ENCODE measurements around the gene TOMM40.
"Not testable (repeated sequence)": the region's sequence is repeated elsewhere in the genome, so short reads cannot be mapped to it uniquely, and the experiment has no call there.

The TOMM40 gene

DNA sequence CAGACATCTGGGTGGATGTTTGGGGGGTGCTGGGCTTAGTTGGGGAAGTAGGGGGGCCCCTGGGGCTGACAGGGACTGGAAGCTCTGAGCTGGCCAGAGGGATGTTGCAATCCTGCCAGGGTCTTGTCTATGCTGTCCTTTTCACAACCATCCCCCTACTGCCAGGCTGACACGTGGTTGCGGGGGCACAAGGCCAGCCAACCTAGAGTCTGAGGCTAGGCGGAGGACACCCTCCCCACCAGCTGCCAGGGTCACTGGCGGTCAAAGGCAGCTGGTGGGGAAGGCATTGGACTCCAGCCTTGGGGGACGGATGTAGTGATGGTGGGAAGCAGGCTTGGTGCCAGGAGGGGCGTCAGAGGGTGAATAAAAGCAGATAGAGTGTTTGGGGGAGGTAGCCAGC is 21.8 kb downstream of the TOMM40 start:
- intact Hi-C loops (cut with DNase I), result no loop called here
- peak; percentile 78 to 96 (median 90) for DNase-seq

- peak in 1 of 42 donors; percentile 53 for DNase-seq
- intact Hi-C loops (cut with DNase I), result not testable (repeated sequence)
Measured at GRCh38 chr19:44913512-44914432, 22.7 kb downstream of the TOMM40 start.

DNA sequence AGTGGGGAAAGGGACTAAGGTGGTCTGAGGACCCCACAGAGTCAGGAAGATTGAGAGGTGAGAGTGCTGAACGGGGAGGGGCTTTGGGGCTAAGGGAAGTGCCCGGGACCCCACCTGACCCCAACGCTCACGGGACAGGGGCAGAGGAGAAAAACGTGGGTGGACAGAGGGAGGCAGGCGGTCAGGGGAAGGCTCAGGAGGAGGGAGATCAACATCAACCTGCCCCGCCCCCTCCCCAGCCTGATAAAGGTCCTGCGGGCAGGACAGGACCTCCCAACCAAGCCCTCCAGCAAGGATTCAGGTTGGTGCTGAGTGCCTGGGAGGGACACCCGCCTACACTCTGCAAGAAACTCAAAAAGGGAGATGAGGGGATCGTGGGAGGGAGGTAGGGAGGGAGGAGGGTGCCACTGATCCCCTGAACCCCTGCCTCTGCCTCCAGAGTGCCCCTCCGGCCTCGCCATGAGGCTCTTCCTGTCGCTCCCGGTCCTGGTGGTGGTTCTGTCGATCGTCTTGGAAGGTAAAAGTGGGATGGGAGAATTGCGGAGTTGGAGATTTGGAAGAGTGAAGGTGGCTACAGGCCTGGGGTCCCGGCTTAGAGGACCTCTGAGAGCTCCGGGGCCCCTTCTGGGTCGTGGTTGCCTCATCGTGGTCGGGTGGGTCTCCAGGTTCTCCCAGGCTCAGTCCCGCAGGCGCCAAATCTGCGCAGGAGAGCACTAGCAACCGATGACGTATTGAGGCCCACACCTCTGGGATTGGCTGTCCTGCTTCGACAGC is 23.6 kb downstream of the TOMM40 start, which contains the start of gene APOC1:
APOC1 (plus strand) TSS at position 176 of the 774 bp plus-strand sequence; CDS start at position 460, 284 bp downstream.
- intact Hi-C loops (cut with DNase I), result not testable (repeated sequence)
- peak; percentile 77 to 95 (median 87) for DNase-seq

DNA sequence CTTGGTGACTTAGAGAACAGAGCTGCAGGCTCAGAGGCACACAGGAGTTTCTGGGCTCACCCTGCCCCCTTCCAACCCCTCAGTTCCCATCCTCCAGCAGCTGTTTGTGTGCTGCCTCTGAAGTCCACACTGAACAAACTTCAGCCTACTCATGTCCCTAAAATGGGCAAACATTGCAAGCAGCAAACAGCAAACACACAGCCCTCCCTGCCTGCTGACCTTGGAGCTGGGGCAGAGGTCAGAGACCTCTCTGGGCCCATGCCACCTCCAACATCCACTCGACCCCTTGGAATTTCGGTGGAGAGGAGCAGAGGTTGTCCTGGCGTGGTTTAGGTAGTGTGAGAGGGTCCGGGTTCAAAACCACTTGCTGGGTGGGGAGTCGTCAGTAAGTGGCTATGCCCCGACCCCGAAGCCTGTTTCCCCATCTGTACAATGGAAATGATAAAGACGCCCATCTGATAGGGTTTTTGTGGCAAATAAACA is 33.2 kb downstream of the TOMM40 start:
- intact Hi-C loops (cut with DNase I), result no loop called here
- DNase-seq, result no peak

DNA sequence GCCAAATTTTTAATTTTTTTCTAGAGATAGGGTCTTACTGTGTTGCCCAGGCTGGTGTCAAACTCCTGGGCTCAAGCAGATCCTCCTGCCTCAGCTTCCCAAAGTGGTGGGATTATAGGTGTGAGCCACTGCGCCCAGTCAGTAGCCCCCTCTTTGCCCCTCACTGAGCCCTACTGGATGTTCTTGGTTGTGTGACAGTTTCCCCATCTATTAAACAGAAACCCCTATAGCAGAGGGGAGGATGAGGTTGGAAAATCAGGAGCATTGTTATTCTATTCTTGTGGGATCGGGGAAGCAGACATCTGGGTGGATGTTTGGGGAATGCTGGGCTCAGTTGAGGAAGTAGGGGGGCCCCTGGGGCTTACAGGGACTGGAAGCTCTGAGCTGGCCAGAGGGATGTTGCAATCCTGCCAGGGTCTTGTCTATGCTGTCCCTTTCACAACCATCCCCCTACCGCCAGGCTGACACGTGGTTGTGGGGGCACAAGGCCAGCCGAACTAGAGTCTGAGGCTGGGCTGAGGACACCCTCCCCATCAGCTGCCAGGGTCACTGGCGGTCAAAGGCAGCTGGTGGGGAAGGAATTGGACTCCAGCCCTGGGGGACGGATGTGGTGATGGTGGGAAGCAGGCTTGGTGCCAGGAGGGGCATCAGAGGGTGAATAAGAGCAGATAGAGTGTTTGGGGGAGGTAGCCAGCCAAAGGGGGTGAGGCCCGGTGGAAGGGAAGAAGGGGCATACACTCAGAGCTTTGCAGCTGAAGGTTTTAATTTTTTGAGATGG is 34.2 kb downstream of the TOMM40 start:
- DNase-seq, result peak; percentile 77 to 97 (median 90)
- intact Hi-C loops (cut with DNase I), result no loop called here

DNA sequence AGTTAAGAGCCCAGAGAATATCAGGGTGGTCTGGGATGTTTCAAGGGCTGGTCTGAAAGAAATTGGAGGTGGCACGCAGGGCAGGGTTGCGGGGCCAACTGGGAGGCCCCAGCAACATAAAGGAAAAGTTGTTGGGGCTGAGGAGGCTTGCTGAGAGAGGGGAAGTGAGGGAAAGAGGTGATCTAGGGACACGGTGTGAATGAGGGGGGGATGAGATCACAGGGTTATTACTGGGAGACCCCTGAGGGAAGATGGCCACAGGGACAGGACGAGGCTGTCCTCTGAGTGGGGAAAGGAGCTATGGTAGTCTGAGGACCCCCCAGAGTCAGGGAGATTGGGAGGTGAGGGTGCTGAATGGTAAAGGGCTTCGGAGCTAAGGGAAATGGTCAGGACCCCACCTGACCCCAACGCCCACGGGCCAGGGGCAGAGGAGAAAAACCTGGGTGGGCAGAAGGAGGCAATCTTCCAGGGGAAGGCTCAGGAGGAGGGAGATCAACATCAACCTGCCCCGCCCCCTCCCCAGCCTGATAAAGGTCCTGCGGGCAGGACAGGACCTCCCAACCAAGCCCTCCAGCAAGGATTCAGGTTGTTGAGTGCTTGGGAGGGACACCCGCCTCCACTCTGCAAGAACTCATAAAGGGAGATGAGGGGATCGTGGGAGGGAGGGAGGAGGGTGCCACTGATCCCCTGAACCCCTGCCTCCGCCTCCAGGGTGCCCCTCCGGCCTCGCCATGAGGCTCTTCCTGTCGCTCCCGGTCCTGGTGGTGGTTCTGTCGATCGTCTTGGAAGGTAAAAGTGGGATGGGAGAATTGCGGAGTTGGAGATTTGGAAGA is 35.4 kb downstream of the TOMM40 start:
- intact Hi-C loops (cut with DNase I); DNase-seq: not testable (repeated sequence)

- intact Hi-C loops (cut with DNase I), result no loop called here
- DNase-seq, result no peak
Measured at GRCh38 chr19:44927746-44928145, 36.7 kb downstream of the TOMM40 start.

- intact Hi-C loops (cut with DNase I), result no loop called here
- DNase-seq, result no peak
Measured at GRCh38 chr19:44930088-44930487, 39.0 kb downstream of the TOMM40 start.

GRCh38 chr19:44931541-44931940 is 40.5 kb downstream of the TOMM40 start:
- DNase-seq, result no peak

DNA sequence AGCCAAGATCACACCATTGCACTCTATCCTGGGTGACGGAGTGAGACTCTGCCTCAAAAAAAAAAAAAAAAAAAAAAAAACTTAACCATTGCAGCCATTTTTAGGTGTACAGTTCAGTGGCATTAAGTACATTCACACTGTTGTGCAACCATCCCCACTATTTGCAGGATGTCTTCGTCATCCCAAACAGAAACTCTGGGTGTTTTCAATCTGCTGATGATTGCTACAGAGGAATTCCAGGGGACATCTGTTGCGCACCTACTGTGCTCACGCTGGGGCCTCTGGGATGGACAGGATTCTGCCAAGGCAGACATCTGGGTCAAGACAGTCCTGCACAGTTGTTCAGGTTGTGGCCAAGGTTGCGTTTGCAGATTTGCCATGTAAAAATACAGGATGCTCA is 48.6 kb downstream of the TOMM40 start:
- intact Hi-C loops (cut with DNase I), result no loop called here
- DNase-seq, result no peak

More at GRCh38 chr19:44931541-44931940, 40.5 kb downstream of the TOMM40 start:
- intact Hi-C loops (cut with DNase I), result no loop called here

- no peak for DNase-seq
- intact Hi-C loops (cut with DNase I), result no loop called here
Measured at GRCh38 chr19:44942067-44942571, 51.1 kb downstream of the TOMM40 start, which contains the start of gene APOC4. Gene APOC4, plus strand, starts transcription at chr19:44942237. Its CDS starts 41 bp downstream, at chr19:44942278.

GRCh38 chr19:44943801-44944249 is 52.8 kb downstream of the TOMM40 start:
- DNase-seq, result peak; percentile 19 to 82 (median 62)

DNA sequence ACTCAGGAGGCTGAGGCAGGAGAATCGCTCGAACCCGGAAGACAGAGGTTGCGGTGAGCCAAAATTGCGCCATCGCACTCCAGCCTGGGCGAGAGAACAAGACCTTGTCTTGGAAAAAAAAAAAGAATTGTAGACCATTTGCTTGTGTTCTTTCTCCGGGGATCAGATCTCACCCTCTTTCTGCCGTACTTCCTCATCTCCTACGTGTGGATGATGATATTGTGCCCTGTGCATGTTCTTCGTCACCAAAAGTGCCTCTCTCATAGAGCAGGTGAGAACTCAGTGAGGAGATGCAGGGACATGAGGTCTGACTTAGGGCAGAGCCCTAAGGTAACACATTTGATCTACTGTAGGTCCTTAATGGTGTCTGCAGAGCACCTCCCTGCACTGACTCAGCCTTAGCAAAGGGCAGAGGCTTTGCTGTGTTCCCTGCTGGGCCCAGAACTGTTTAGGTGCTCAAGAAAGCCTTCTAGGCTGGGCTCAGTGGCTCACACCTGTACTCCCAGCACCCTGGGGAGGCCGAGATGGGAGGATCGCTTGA is 56.1 kb downstream of the TOMM40 start:
- peak in 6 of 42 donors; percentile 16 to 56 (median 29) for DNase-seq
- intact Hi-C loops (cut with DNase I), result no loop called here

More at GRCh38 chr19:44943801-44944249, 52.8 kb downstream of the TOMM40 start:
- intact Hi-C loops (cut with DNase I), result no loop called here

GRCh38 chr19:44948237-44948636 is 57.2 kb downstream of the TOMM40 start:
- intact Hi-C loops (cut with DNase I), result no loop called here
- peak in 1 of 42 donors; percentile 10 for DNase-seq

DNA sequence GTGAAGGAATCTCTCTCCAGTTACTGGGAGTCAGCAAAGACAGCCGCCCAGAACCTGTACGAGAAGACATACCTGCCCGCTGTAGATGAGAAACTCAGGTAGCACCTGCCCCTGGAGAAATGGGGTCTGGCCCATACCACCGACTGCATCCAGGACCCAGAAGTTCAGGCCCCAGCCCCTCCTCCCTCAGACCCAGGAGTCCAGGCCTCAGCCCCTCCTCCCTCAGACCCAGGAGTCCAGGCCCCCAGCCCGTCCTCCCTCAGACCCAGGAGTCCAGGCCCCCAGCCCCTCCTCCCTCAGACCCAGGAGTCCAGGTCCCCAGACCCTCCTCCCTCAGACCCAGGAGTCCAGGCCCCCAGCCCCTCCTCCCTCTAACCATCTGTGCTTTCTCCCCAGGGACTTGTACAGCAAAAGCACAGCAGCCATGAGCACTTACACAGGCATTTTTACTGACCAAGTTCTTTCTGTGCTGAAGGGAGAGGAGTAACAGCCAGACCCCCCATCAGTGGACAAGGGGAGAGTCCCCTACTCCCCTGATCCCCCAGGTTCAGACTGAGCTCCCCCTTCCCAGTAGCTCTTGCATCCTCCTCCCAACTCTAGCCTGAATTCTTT is 57.8 kb downstream of the TOMM40 start:
- intact Hi-C loops (cut with DNase I), result no loop called here
- no peak for DNase-seq

- intact Hi-C loops (cut with DNase I), result no loop called here
- DNase-seq, result no peak
Measured at GRCh38 chr19:44949550-44949949, 58.5 kb downstream of the TOMM40 start.

Data from head of caudate nucleus (tissue), 42 donors.